ENCODE data around the gene UBE2M. TPM values are rescaled to one million over a fixed set of nuclear protein-coding genes. Genes with fewer than 3 reads are reported as not detected.

UBE2M gene
- total RNA-seq, 1 donor from 2014 or later: 78.3 TPM

DNA sequence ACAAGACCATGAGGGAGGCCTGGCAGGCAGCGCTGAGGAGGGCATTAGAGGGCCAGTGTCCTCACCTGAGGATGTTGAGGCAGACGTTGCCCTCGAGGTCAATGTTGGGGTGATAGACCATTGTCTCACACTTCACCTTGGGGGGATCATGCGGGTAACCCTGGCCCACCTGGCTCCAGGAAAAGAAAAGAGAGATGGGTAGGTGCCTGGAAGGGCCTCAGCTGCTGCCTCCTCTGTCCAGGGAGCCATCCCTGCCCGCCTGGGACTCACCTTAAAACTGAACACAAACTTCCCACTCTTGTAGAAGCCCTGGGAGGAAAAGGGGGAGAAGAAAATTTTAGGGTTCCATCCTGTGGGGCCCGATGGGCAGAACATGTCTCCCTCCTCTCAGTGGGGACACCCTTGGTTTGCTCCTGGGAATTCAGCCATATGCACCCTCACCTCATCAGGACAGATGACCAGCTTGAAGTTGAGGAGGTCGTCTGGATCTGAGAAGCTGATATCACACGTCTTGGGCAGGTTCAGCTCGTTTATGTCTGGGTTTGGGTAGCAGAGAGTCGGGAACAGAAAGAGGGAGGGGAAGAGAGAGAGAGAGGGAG, 1.7 kb downstream of the UBE2M start:
- Mint-ChIP-seq H3K27me3 (ENCODE audit: unreplicated experiment) (no peaks in the 10 kb centered on the region), H3K4me1 (ENCODE audit: unreplicated experiment) (peaks cover 47% of the 10 kb centered on the region), H3K9me3 (ENCODE audit: unreplicated experiment) (no peaks in the 10 kb centered on the region), H3K4me3 (ENCODE audit: unreplicated experiment) (peak overlapping the region; percentile 97), H3K36me3 (ENCODE audit: unreplicated experiment) (peaks cover 25% of the 10 kb centered on the region), H3K27ac (ENCODE audit: unreplicated experiment) (peak overlapping the region; percentile 98)
- TF ChIP-seq, protein P1, sequence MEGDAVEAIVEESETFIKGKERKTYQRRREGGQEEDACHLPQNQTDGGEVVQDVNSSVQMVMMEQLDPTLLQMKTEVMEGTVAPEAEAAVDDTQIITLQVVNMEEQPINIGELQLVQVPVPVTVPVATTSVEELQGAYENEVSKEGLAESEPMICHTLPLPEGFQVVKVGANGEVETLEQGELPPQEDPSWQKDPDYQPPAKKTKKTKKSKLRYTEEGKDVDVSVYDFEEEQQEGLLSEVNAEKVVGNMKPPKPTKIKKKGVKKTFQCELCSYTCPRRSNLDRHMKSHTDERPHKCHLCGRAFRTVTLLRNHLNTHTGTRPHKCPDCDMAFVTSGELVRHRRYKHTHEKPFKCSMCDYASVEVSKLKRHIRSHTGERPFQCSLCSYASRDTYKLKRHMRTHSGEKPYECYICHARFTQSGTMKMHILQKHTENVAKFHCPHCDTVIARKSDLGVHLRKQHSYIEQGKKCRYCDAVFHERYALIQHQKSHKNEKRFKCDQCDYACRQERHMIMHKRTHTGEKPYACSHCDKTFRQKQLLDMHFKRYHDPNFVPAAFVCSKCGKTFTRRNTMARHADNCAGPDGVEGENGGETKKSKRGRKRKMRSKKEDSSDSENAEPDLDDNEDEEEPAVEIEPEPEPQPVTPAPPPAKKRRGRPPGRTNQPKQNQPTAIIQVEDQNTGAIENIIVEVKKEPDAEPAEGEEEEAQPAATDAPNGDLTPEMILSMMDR (IDR thresholded peaks at IDR 0.05): no peak
- DNase-seq (ENCODE audit: extremely low spot score, unreplicated experiment): no peak

DNA sequence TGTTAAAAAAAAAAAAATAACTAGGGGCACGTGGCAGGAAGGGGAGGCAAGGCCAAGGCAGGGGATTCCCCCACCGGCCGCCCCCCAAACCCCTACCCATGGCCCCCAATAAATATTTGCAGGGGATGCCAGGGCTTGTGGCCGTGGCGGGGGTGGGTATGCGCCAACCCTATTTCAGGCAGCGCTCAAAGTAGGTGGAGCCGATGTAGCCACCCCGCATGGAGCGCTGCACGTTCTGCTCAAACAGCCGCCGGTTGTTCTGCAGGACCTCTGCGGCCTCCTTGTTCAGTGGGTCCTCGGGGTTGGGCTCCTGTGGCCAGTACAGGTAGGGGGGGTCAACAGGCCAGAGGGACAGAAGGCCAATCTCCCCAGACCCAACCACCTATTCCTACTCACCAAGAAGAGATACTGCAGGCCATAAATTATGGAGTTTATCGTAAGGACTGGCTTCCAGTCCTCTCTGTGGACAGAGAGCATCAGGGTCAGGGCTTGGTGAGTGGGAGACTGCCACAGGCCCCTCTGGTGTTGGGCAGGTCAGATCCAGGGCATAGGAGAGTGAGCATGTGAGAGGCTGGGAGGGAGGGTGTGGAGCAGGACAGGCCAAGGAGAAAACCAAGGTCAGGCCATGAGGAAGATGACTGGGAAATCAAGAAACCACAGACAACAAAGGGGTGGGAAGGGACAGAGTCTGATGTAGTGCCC, 2.3 kb downstream of the UBE2M start:
- Mint-ChIP-seq H3K27ac (ENCODE audit: unreplicated experiment) (peak overlapping the region; percentile 98), H3K36me3 (ENCODE audit: unreplicated experiment) (peaks cover 26% of the 10 kb centered on the region), H3K27me3 (ENCODE audit: unreplicated experiment) (no peaks in the 10 kb centered on the region), H3K4me1 (ENCODE audit: unreplicated experiment) (peaks cover 47% of the 10 kb centered on the region), H3K4me3 (ENCODE audit: unreplicated experiment) (peak overlapping the region; percentile 97), H3K9me3 (ENCODE audit: unreplicated experiment) (no peaks in the 10 kb centered on the region)
- TF ChIP-seq, protein P1 (IDR thresholded peaks at IDR 0.05): no peak
- DNase-seq (ENCODE audit: extremely low spot score, unreplicated experiment): no peak

DNA sequence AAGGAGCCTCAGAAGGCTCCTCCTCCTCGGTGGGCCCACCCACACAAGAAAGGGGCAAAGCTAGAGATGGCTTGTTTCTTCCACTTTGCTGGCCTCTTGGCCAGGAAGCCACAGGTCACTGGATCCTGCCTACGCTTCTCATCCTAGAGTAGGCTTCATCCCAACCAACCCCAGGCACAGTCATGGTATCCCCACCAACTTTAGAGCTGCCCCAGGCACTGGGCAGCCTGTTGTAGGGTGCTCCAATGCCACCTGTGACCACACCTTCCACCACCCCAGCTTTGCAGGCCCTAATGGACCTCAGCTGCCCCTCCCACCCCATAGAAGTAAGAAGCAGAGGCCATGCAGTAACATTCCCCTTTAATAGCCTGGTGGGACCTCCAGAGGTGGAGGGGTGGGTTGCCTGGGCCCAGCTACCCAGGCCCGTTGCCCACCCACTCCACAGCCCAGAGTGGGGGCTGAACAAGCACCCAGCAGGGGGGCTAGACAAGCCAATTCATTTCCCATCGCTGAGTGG, 3.0 kb downstream of the UBE2M start:
- H3K4me1 Mint-ChIP-seq (ENCODE audit: unreplicated experiment): peaks cover 46% of the 10 kb centered on the region
- TF ChIP-seq, protein P1 (IDR thresholded peaks at IDR 0.05): no peak
- no peaks in the 10 kb centered on the region for H3K27me3 Mint-ChIP-seq (ENCODE audit: unreplicated experiment)
- no peak for DNase-seq (ENCODE audit: extremely low spot score, unreplicated experiment)
- peak overlapping the region; percentile 92 for H3K4me3 Mint-ChIP-seq (ENCODE audit: unreplicated experiment)
- H3K27ac Mint-ChIP-seq (ENCODE audit: unreplicated experiment): peak overlapping the region; percentile 98
- peaks cover 29% of the 10 kb centered on the region for H3K36me3 Mint-ChIP-seq (ENCODE audit: unreplicated experiment)
- no peaks in the 10 kb centered on the region for H3K9me3 Mint-ChIP-seq (ENCODE audit: unreplicated experiment)

DNA sequence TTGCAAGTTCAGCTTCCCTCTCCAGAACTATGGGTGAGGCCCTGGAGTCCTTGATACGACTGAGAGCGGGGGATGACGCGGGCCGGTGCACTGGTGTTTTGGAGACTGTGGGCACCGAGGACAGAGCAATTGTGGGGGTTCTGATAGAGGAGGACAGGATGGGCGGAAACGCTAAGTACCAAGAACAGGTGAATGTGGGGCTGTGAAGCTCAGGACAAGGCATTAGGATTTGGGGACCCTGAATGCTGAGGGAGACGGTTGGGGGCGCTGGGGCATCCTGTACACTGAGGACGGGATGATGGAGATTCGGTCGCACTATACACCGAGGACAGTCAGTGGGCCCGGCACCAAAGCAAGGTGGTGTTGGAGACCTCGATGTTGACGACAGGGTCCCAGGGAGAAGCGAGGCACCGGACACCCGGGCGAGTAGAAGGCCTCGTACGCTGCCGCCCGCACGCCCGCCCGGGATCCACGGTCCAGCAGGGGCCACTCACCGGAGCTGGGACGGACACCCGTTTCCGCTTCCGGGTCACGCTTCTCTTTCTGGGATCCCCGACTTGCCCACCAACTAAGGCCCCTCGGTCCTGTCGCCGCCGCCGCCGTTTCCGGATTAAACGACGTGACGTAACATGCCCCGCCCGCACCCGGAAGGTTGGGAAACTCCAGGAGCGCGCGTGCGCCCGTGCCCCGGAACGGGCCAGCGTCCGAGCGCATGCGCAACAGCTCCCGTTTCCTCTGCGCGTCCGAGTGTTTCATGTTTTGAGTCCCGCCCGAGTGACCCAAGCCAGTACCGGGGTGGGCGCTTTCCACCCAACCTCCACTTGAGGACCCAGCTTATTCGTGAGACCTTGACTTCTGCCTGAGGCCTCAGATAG, 3.7 kb downstream of the UBE2M start, which contains the start of gene CHMP2A:
Gene CHMP2A, minus strand, starts transcription at position 612 of the 875 bp plus-strand sequence. CDS start 893 bp downstream, outside the sequence.
- Mint-ChIP-seq H3K27me3 (ENCODE audit: unreplicated experiment) (no peaks in the 10 kb centered on the region), H3K9me3 (ENCODE audit: unreplicated experiment) (no peaks in the 10 kb centered on the region), H3K4me3 (ENCODE audit: unreplicated experiment) (peak within 1 kb of the TSS; percentile 92), H3K4me1 (ENCODE audit: unreplicated experiment) (peaks cover 42% of the 10 kb centered on the region), H3K27ac (ENCODE audit: unreplicated experiment) (peak within 1 kb of the TSS; percentile 98), H3K36me3 (ENCODE audit: unreplicated experiment) (peaks cover 29% of the 10 kb centered on the region)
- TF ChIP-seq, protein P1 (IDR thresholded peaks at IDR 0.05): no peak
- peak; percentile 99 for DNase-seq (ENCODE audit: extremely low spot score, unreplicated experiment)

Measured in osteocyte (in vitro differentiated cells).